HUDEP-2 (cell line): ENCODE data around the gene MCM5.

Experiments used
- DNase-seq, 76 experiments: peaks; one replicate each; lab custom pipeline; 2025; ENCODE audit not compliant: unreplicated experiment in 76 of 76; lab: John Stamatoyannopoulos, UW

The MCM5 gene

GRCh38 chr22:35400501-35400790 lies 506 bp downstream of the MCM5 start:
- DNase-seq: peak in 10 of 76 experiments; percentile 4 to 30 (median 12)

- DNase-seq: no peak
These were observed 1.9 kb downstream of the MCM5 start for GRCh38 chr22:35401863-35402262.

GRCh38 chr22:35403356-35403755 lies 3.4 kb downstream of the MCM5 start:
- no peak for DNase-seq

- no peak for DNase-seq
These were observed 4.2 kb downstream of the MCM5 start for GRCh38 chr22:35404176-35404575.

- no peak for DNase-seq
These were observed 6.5 kb downstream of the MCM5 start for GRCh38 chr22:35406443-35406842.

GRCh38 chr22:35407362-35407761 lies 7.4 kb downstream of the MCM5 start:
- no peak for DNase-seq

- DNase-seq: no peak
These were observed 10.1 kb downstream of the MCM5 start for GRCh38 chr22:35409783-35410662.

- no peak for DNase-seq
These were observed 10.7 kb downstream of the MCM5 start for GRCh38 chr22:35410663-35411034.

GRCh38 chr22:35411102-35411501 lies 11.2 kb downstream of the MCM5 start:
- DNase-seq: no peak

- DNase-seq: no peak
These were observed 13.7 kb downstream of the MCM5 start for GRCh38 chr22:35413624-35414023.

- no peak for DNase-seq
These were observed 17.7 kb downstream of the MCM5 start for GRCh38 chr22:35417606-35418005.

- DNase-seq: no peak
These were observed 18.1 kb downstream of the MCM5 start for GRCh38 chr22:35418088-35418487.

GRCh38 chr22:35418731-35419130 lies 18.8 kb downstream of the MCM5 start:
- no peak for DNase-seq

- DNase-seq: no peak
These were observed 19.8 kb downstream of the MCM5 start for GRCh38 chr22:35419756-35420155.

- DNase-seq: no peak
These were observed 21.2 kb downstream of the MCM5 start for GRCh38 chr22:35421121-35421520.

GRCh38 chr22:35422145-35422544 lies 22.2 kb downstream of the MCM5 start:
- DNase-seq: no peak

- DNase-seq: no peak
These were observed 23.0 kb downstream of the MCM5 start for GRCh38 chr22:35422936-35423335.

- no peak for DNase-seq
These were observed 24.1 kb downstream of the MCM5 start for GRCh38 chr22:35424081-35424480.

- no peak for DNase-seq
These were observed 24.8 kb downstream of the MCM5 start for GRCh38 chr22:35424761-35425160.

GRCh38 chr22:35425546-35425945 lies 25.6 kb downstream of the MCM5 start:
- no peak for DNase-seq

- DNase-seq: no peak
These were observed 26.2 kb downstream of the MCM5 start for GRCh38 chr22:35425971-35426800.

GRCh38 chr22:35426801-35427140 lies 26.8 kb downstream of the MCM5 start:
- no peak for DNase-seq
